HG03103 (cell line): ENCODE measurements around the gene SNCB.

Experiments used
- ATAC-seq: cut with Tn5 transposase; IDR thresholded peaks from one replicate; pipeline ENCODE4 v1.9.1; 2021; ENCODE audit warnings: low read depth; ENCODE audit not compliant: unreplicated experiment

Gene SNCB

GRCh38 chr5:176625966-176626875 lies 4.1 kb downstream of the SNCB start:
- ATAC-seq = no peak

GRCh38 chr5:176625512-176625911 lies 4.8 kb downstream of the SNCB start:
- no peak for ATAC-seq

GRCh38 chr5:176624938-176625337 lies 5.4 kb downstream of the SNCB start:
- ATAC-seq = no peak

- ATAC-seq = no peak
These were observed 6.2 kb downstream of the SNCB start for GRCh38 chr5:176624142-176624541.

GRCh38 chr5:176621661-176622079 lies 8.7 kb downstream of the SNCB start:
- no peak for ATAC-seq

GRCh38 chr5:176620333-176620981 lies 9.9 kb downstream of the SNCB start:
- ATAC-seq = no peak

- ATAC-seq = no peak
These were observed 10.6 kb downstream of the SNCB start for GRCh38 chr5:176619569-176620332.

- ATAC-seq = peak; percentile 82
These were observed 11.1 kb downstream of the SNCB start for GRCh38 chr5:176619203-176619568.

- no peak for ATAC-seq
These were observed 11.6 kb downstream of the SNCB start for GRCh38 chr5:176618783-176619182.

GRCh38 chr5:176616511-176616910 lies 13.8 kb downstream of the SNCB start:
- no peak for ATAC-seq

- no peak for ATAC-seq
These were observed 15.4 kb downstream of the SNCB start for GRCh38 chr5:176614805-176615478.

GRCh38 chr5:176612855-176613254 lies 17.5 kb downstream of the SNCB start:
- no peak for ATAC-seq

- no peak for ATAC-seq
These were observed 18.3 kb downstream of the SNCB start for GRCh38 chr5:176612008-176612407.

- no peak for ATAC-seq
These were observed 18.9 kb downstream of the SNCB start for GRCh38 chr5:176611435-176611834.

- ATAC-seq = no peak
These were observed 19.9 kb downstream of the SNCB start for GRCh38 chr5:176610435-176610773.

GRCh38 chr5:176609724-176610434 lies 20.5 kb downstream of the SNCB start, which contains the start of gene GPRIN1:
TSS of gene GPRIN1 (minus strand) at chr5:176610156. CDS start at chr5:176599834, 10,322 bp downstream.
- peak; percentile 68 for ATAC-seq

GRCh38 chr5:176608937-176609723 lies 21.2 kb downstream of the SNCB start:
- peak; percentile 30 for ATAC-seq

GRCh38 chr5:176608142-176608705 lies 22.1 kb downstream of the SNCB start:
- no peak for ATAC-seq

GRCh38 chr5:176606875-176607274 lies 23.5 kb downstream of the SNCB start:
- ATAC-seq = no peak
